HCT116 (cell line): Measurements from ENCODE around the gene SLC25A29.

Experiments used
- EZH2 ChIP-seq: fragments of 200-600 bp; sonication (generic); IDR thresholded peaks from 2 replicates; pipeline ENCODE4 v1.6.1; 2017; ENCODE audit warnings: antibody characterized with exemption, mixed run types
- POLR2A ChIP-seq: IDR thresholded peaks from 2 replicates; pipeline ENCODE4 v1.7.0; 2011; ENCODE audit warnings: borderline replicate concordance; ENCODE audit not compliant: insufficient read depth, insufficient read length; ENCODE audit errors: extremely low read depth
- TF ChIP-seq, protein P1 (sequence below), 3 experiments: fragments of 200-600 bp in 1 of 3; sonication (generic) in 1 of 3; IDR thresholded peaks in 2 of 3; conservative IDR thresholded peaks in 1 of 3; 2 replicates each; pipeline ENCODE4 v1.5.1; 2012 to 2017; ENCODE audit warnings: low read depth in 2 of 3, low read length in 2 of 3, antibody characterized with exemption in 1 of 3, borderline replicate concordance in 1 of 3, control low read depth in 1 of 3, mild to moderate bottlenecking in 1 of 3, mixed read lengths in 1 of 3, mixed run types in 1 of 3, moderate library complexity in 1 of 3; ENCODE audit not compliant: insufficient read depth in 1 of 3

GRCh38 chr14:100282083-100282350, 24.2 kb downstream of the SLC25A29 start:
- TF ChIP-seq POLR2A, result no peak
- TF ChIP-seq, protein P1, sequence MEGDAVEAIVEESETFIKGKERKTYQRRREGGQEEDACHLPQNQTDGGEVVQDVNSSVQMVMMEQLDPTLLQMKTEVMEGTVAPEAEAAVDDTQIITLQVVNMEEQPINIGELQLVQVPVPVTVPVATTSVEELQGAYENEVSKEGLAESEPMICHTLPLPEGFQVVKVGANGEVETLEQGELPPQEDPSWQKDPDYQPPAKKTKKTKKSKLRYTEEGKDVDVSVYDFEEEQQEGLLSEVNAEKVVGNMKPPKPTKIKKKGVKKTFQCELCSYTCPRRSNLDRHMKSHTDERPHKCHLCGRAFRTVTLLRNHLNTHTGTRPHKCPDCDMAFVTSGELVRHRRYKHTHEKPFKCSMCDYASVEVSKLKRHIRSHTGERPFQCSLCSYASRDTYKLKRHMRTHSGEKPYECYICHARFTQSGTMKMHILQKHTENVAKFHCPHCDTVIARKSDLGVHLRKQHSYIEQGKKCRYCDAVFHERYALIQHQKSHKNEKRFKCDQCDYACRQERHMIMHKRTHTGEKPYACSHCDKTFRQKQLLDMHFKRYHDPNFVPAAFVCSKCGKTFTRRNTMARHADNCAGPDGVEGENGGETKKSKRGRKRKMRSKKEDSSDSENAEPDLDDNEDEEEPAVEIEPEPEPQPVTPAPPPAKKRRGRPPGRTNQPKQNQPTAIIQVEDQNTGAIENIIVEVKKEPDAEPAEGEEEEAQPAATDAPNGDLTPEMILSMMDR (IDR thresholded peaks at IDR 0.05 in 2 of 3, conservative IDR thresholded peaks at IDR 0.05 in 1 of 3; ENCODE audit: borderline replicate concordance in 1 of 3, insufficient read depth in 1 of 3, low read depth in 2 of 3, low read length in 2 of 3), result no peak
- TF ChIP-seq EZH2, result no peak
